ENCODE results near the gene TMEM42.

DNA sequence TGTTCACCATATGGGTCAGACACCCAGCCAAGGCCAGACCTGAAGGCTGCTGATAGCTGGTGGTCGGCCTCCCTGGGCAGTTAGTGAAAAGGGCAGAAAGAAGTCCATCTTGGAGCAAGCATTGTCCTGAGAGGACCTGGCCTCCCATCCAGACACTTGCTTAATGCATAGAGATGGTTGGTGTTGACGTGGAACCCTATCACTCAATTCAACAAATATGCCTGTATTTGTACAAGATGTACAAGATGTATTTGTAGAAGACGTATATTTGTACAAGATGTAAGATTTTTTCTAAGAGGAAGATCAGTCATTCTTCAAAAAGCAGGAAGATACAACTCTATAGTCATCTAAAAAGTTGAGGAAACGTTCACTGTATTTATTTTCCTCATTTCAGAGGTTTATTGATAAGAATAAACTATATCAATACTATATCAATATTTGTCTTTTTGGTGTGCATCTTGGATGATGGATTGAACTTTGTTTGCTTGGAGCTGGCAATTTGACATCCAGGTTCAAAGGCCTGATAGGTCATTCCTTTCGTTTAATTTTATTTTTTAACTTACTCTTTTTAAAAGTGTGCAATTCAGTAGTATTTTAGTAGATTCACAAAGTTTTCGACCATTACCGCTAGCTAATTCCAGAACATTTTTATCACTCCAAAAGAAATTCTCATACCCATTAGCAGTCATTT lies 5.9 kb downstream of the TMEM42 start:
- TF ChIP-seq, protein P1, sequence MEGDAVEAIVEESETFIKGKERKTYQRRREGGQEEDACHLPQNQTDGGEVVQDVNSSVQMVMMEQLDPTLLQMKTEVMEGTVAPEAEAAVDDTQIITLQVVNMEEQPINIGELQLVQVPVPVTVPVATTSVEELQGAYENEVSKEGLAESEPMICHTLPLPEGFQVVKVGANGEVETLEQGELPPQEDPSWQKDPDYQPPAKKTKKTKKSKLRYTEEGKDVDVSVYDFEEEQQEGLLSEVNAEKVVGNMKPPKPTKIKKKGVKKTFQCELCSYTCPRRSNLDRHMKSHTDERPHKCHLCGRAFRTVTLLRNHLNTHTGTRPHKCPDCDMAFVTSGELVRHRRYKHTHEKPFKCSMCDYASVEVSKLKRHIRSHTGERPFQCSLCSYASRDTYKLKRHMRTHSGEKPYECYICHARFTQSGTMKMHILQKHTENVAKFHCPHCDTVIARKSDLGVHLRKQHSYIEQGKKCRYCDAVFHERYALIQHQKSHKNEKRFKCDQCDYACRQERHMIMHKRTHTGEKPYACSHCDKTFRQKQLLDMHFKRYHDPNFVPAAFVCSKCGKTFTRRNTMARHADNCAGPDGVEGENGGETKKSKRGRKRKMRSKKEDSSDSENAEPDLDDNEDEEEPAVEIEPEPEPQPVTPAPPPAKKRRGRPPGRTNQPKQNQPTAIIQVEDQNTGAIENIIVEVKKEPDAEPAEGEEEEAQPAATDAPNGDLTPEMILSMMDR (IDR thresholded peaks at IDR 0.05): no peak
- TF ChIP-seq POLR2A (IDR thresholded peaks at IDR 0.05): no peak

All from lower leg skin (tissue), 3 donors.